Measurements from ENCODE around the gene MLXIP.

- TF ChIP-seq EZH2phosphoT487 (IDR thresholded peaks at IDR 0.05; ENCODE audit: unreplicated experiment) (no peak), POLR2AphosphoS5 (IDR thresholded peaks at IDR 0.05; ENCODE audit: low read depth) (no peak), CTCF (conservative IDR thresholded peaks at IDR 0.05; ENCODE audit: low read depth in 2 of 2) (no peak), ETS1 (IDR thresholded peaks at IDR 0.05) (no peak), EZH2 (IDR thresholded peaks at IDR 0.05; ENCODE audit: low read depth, unreplicated experiment) (no peak), REST (IDR thresholded peaks at IDR 0.05; ENCODE audit: unreplicated experiment) (no peak), JUNB (IDR thresholded peaks at IDR 0.05; ENCODE audit: unreplicated experiment) (no peak), ZNF114 (CRISPR knock-in tag; IDR thresholded peaks at IDR 0.05) (no peak)
These were observed 14.7 kb downstream of the MLXIP start for GRCh38 chr12:122093098-122093883.
